NCI-H748 (cell line): Measurements from ENCODE around the gene ADGRD1.

ENCODE experiments used
- DNase-seq: peaks from one replicate; lab custom pipeline; 2025; ENCODE audit not compliant: unreplicated experiment; lab: John Stamatoyannopoulos, UW

ADGRD1 gene

GRCh38 chr12:130965214-130965613 lies 11.5 kb downstream of the ADGRD1 start:
- no peak for DNase-seq

- DNase-seq, result no peak
These were observed 12.0 kb downstream of the ADGRD1 start for GRCh38 chr12:130965668-130966067.

GRCh38 chr12:130966443-130967030 lies 12.8 kb downstream of the ADGRD1 start:
- DNase-seq, result no peak

- DNase-seq, result no peak
These were observed 13.9 kb downstream of the ADGRD1 start for GRCh38 chr12:130967636-130968035.

GRCh38 chr12:130968611-130969010 lies 14.9 kb downstream of the ADGRD1 start:
- DNase-seq, result no peak

- no peak for DNase-seq
These were observed 15.5 kb downstream of the ADGRD1 start for GRCh38 chr12:130969223-130969622.

- DNase-seq, result no peak
These were observed 16.6 kb downstream of the ADGRD1 start for GRCh38 chr12:130970165-130970907.

- no peak for DNase-seq
These were observed 17.2 kb downstream of the ADGRD1 start for GRCh38 chr12:130970908-130971233.

- no peak for DNase-seq
These were observed 18.3 kb downstream of the ADGRD1 start for GRCh38 chr12:130971925-130972585.

- no peak for DNase-seq
These were observed 18.9 kb downstream of the ADGRD1 start for GRCh38 chr12:130972586-130972950.

- DNase-seq, result no peak
These were observed 19.4 kb downstream of the ADGRD1 start for GRCh38 chr12:130973109-130973508.

GRCh38 chr12:130973906-130974305 lies 20.2 kb downstream of the ADGRD1 start:
- DNase-seq, result no peak

- no peak for DNase-seq
These were observed 21.4 kb downstream of the ADGRD1 start for GRCh38 chr12:130975116-130975515.

- no peak for DNase-seq
These were observed 22.5 kb downstream of the ADGRD1 start for GRCh38 chr12:130976171-130976720.

- no peak for DNase-seq
These were observed 23.5 kb downstream of the ADGRD1 start for GRCh38 chr12:130977046-130977742.

GRCh38 chr12:130977743-130978095 lies 24.0 kb downstream of the ADGRD1 start:
- no peak for DNase-seq

- no peak for DNase-seq
These were observed 25.1 kb downstream of the ADGRD1 start for GRCh38 chr12:130978785-130979184.

- DNase-seq, result no peak
These were observed 27.5 kb downstream of the ADGRD1 start for GRCh38 chr12:130981074-130981742.

GRCh38 chr12:130981911-130982310 lies 28.2 kb downstream of the ADGRD1 start:
- no peak for DNase-seq

- no peak for DNase-seq
These were observed 29.0 kb downstream of the ADGRD1 start for GRCh38 chr12:130982565-130983225.
